RWPE1 (cell line): ENCODE results near the gene AQP2.

Experiments
- CTCF ChIA-PET: fragments of 350-600 bp; sonication (Branson Sonifier 250); formaldehyde crosslinking; extraction: SDS; loops from one replicate; lab custom pipeline; 2021; lab: Yijun Ruan, JAX
- POLR2A ChIA-PET: fragments of 400-600 bp; formaldehyde crosslinking; extraction: SDS; loops from one replicate; lab custom pipeline; 2020; ENCODE audit warnings: antibody characterized with exemption; ENCODE audit not compliant: low non-redundant PET; lab: Yijun Ruan, JAX
- DNase-seq: peaks from one replicate; pipeline ENCODE4 v3.0.0; 2012; ENCODE audit warnings: low spot score
- H3K27ac ChIP-seq: fragments of 450-650 bp; 2 replicates; pipeline ENCODE4 v1.5.1; 2017
- CTCF ChIP-seq: fragments of 450-650 bp; conservative IDR thresholded peaks from 2 replicates; pipeline ENCODE4 v1.5.1; 2017; ENCODE audit warnings: low read depth, mild to moderate bottlenecking

AQP2 gene

DNA sequence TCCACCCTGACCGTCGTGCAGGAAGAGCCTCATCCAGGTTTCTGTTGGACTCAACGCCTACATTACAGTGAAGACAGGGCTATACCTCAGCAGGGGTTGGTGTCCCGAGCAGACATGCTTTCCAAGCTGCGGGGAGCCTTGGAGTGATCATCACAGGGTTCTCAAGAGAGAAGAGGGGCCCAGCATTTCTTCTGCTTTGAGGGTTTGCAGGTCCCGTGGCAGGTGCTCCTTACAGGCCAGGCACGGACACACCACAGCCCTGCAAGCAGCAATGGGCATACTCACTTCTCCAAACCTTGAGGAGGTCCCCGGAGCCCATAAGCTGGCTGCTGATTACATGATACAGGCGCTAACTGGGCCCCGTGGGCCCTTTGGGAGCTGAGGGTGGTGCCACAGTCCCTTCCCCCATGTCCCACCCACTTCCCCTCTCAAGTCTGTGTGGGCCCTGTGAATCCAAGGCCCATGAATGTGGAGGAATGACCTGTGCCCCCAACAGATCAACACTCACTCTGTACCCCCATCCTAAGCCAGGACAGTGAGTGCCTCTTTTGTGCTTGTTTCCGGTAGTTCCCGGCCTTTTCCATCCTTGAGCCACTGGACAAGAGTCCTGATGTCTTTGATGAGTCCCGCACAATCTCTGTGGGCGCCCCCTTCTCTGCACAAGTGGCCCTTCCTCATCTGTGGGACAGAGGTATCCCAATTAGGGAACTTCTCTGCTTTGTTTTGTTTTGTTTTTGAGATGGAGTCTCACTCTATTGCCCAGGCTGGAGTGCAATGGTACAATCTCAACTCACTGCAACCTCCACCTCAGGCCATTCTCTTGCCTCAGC is 1.1 kb downstream of the AQP2 start:
- ChIA-PET CTCF (no interaction called here), POLR2A (interaction anchor here (0.6 kb wide), 1 partner anchor 11 kb away, joined by 3 read pairs; no protein-coding TSS in a partner anchor)
- TF ChIP-seq CTCF, result no peak
- H3K27ac ChIP-seq, result no peak overlapping the region
- no peak for DNase-seq

DNA sequence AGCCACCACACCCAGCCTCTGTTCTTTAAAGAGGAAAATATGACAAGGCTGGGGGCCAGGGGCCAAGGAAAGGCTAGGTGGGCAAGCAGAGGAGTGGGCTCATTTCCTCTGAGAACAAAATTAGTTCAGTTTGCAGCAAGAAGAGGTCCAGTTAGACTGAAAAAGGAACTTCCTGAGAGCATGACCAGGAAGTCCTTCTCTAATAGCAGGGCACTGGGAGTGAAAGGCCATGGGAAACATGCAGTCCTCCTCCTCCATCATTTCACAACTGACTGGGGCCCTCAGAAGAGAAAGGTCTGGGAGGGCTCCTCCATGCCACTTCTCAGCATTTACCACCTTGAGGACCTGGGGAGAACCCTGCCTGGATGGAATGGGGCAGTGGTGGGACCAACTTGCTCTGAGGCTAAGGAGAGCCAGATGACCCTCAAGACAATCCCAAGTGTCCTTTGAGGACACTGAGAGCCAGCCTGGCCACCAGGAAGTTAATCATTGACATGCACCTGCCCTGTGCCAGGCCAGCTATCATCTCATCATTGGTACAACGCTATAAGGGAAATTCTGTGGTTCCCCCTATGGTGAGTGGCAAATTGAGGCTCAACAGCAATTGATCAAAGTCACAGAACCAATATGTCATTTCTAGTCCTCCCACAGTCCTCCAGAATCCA is 2.0 kb downstream of the AQP2 start:
- ChIA-PET CTCF (no interaction called here), POLR2A (no interaction called here)
- no peak for DNase-seq

DNA sequence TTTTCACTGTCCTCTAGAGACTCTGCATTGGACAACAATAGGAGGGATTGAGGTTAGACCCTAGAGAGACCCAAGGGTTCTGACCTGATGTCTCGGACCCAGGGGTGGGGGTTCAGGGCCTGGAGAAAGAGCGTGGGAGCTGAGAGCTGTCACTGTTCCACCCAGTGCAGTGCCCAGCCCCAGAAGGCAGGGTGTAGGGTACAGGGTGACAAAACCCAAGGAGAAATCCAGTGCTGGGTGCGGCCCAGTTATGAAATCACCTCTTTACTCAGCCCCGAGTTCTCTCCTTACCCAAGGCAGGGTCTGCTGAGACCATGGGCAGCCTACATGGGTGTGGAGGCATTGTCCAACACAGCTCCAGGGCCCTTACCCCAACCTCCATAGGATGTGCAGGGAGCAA is 2.6 kb downstream of the AQP2 start:
- no peak for DNase-seq
- H3K27ac ChIP-seq, result no peak overlapping the region
- POLR2A ChIA-PET, result no interaction called here
- TF ChIP-seq CTCF, result no peak
- CTCF ChIA-PET, result interaction anchor here (1.1 to 1.2 kb wide), 2 partner anchors 8 to 85 kb away, joined by 5 read pairs; no protein-coding TSS in a partner anchor

More for the DNA sequence above, 2.0 kb downstream of the AQP2 start:
- no peak for TF ChIP-seq CTCF
- no peak overlapping the region for H3K27ac ChIP-seq

DNA sequence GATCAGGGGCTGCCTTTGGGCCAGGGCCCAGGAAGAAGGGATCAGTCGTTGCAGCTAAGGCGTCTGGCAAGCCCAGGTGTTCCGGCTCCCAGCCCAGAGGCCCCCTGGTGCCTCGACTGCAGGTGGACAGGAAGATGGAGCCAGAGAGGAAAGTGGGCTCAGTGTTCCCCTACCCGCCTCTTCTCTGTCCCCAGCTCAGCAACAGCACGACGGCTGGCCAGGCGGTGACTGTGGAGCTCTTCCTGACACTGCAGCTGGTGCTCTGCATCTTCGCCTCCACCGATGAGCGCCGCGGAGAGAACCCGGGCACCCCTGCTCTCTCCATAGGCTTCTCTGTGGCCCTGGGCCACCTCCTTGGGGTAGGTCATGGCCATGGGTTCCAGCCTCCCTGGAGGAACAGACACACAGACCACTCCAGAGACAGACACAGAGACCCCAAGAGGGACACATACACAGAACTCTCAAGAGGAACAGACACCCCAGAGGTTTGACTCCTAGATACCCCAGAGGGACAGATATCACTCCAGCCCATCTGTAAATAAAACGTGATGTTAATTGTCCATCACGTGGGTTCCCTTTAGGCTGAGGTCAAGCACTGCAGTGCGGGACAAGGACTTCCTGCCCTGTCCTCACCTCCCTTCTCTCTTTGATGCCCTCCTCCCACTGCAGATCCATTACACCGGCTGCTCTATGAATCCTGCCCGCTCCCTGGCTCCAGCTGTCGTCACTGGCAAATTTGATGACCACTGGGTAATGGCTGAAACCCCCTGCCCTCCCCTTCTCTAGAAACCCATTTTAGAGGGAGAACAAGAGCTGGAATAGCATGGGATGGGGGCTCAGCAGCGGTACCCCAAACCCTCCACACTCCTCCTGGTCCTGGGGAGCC is 3.7 kb downstream of the AQP2 start:
- ChIA-PET POLR2A (no interaction called here), CTCF (interaction anchor here (0.6 to 1.2 kb wide), 4 partner anchors 8 to 86 kb away, joined by 3 to 5 read pairs (median 4); no protein-coding TSS in a partner anchor)
- H3K27ac ChIP-seq, result no peak overlapping the region
- no peak for DNase-seq
- no peak for TF ChIP-seq CTCF

DNA sequence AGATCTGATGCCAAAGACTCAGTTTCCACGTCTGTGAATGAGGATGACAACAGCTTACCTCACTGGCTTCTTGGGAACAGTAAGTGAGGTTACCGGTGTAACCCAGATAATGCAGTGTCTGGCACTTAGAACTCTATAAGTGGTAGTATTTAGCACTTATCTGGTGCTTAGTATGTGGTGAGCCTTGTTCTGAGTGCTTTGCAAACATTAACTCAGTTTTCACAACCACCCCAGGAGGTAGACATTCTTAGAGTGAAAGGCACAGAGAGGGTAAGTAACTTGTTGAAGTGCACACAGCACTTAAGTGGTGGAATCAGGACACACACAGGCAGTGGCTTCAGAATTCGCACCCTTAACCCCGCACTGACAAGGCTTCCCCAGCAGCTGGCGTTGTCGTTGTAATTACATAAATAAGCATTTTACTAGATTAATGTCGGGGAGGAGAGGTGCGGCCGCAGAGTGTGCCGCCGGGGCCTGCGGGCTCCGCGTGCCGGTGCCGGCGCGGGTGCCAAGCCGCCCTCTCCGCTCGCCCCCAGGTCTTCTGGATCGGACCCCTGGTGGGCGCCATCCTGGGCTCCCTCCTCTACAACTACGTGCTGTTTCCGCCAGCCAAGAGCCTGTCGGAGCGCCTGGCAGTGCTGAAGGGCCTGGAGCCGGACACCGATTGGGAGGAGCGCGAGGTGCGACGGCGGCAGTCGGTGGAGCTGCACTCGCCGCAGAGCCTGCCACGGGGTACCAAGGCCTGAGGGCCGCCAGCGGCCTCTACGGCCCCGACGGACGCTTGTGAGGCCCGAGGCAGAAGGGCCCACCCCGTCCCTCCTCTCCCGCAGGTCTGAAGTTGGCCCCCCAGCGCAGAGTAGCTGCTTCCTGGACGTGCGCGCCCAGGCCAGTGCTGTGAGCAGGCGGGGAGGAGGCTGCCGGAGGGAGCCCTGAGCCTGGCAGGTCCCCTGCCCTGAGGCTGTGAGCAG is 4.6 kb downstream of the AQP2 start:
- no peak overlapping the region for H3K27ac ChIP-seq
- no peak for TF ChIP-seq CTCF
- no peak for DNase-seq
- POLR2A ChIA-PET, result no interaction called here
- CTCF ChIA-PET, result interaction anchor here (1.3 kb wide), 1 partner anchor 10 kb away, joined by 4 read pairs; no protein-coding TSS in a partner anchor
